Muscle layer of duodenum (tissue), 2 donors: Measurements from ENCODE around the gene UBR2.
A peak's percentile ranks its signal among the peaks of the same experiment; 100 is the strongest.

ENCODE experiments used
- H3K27ac ChIP-seq: one replicate; pipeline ENCODE4 v1.7.0; 2013; ENCODE audit warnings: mild to moderate bottlenecking, low read length
- H3K27me3 ChIP-seq: one replicate; pipeline ENCODE4 v1.7.0; 2013; ENCODE audit warnings: low read depth, mild to moderate bottlenecking, control low read depth, low read length
- H3K36me3 ChIP-seq, 2 donors: one replicate each; pipeline ENCODE4 v1.7.0; 2013; ENCODE audit warnings: low read length in 2 of 2, control low read depth in 1 of 2, mild to moderate bottlenecking in 1 of 2; ENCODE audit not compliant: insufficient read depth in 2 of 2, control insufficient read depth in 1 of 2
- H3K4me1 ChIP-seq, 2 donors: one replicate each; pipeline ENCODE4 v1.7.0; 2013; ENCODE audit warnings: low read length in 2 of 2, mild to moderate bottlenecking in 2 of 2, control low read depth in 1 of 2, moderate library complexity in 1 of 2; ENCODE audit not compliant: insufficient read depth in 2 of 2, control insufficient read depth in 1 of 2
- H3K4me3 ChIP-seq, 2 donors: one replicate each; pipeline ENCODE4 v1.7.0; 2013; ENCODE audit warnings: low read length in 2 of 2, low read depth in 1 of 2, mild to moderate bottlenecking in 1 of 2
- H3K9me3 ChIP-seq, 2 donors: one replicate each; pipeline ENCODE4 v1.7.0; 2013; ENCODE audit warnings: low read length in 2 of 2, control low read depth in 1 of 2, mild to moderate bottlenecking in 1 of 2; ENCODE audit not compliant: control insufficient read depth in 1 of 2
- donor health status: healthy.

Gene UBR2

GRCh38 chr6:42563697-42564505 lies at the start of gene UBR2:
Gene UBR2 (plus strand): TSS chr6:42564029. CDS start chr6:42564320, 291 bp downstream.
- H3K27me3 ChIP-seq, result no peaks in the 10 kb centered on the region
- H3K4me3 ChIP-seq, result peak within 1 kb of the TSS; percentile 98 to 99
- H3K27ac ChIP-seq, result peak within 1 kb of the TSS; percentile 99
- H3K4me1 ChIP-seq, result peaks cover 5 to 19% of the 10 kb centered on the region in 2 donors
- H3K36me3 ChIP-seq, result no peaks in the 10 kb centered on the region
- H3K9me3 ChIP-seq, result no peaks in the 10 kb centered on the region

GRCh38 chr6:42514745-42515144 lies 49.1 kb upstream of the UBR2 start:
- peaks cover 0 to under 1% of the 10 kb centered on the region in 2 donors for H3K9me3 ChIP-seq
- no peak overlapping the region for H3K4me3 ChIP-seq
- no peaks in the 10 kb centered on the region for H3K36me3 ChIP-seq
- H3K27ac ChIP-seq, result no peak overlapping the region
- H3K4me1 ChIP-seq, result no peaks in the 10 kb centered on the region
- no peaks in the 10 kb centered on the region for H3K27me3 ChIP-seq

DNA sequence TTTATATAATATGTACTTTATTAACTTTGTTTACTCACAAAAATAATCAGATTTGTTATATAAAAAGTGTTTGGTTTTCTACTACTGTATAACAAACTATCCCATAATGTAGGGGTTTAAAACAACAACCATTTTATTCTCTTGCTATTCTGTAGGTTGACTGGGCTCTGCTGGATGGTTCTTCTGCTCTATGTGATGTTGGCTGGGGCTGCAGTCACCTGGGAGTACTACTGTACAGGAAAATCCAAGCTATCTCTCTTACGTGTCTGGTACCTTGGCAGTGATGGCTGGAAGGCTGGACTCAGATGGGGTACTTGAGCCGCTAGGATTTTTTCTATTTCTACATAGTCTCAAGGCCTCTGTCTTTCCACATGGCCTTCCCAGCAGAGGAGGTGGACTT lies 44.0 kb upstream of the UBR2 start:
- Histone ChIP-seq H3K27ac (no peak overlapping the region), H3K9me3 (peaks cover 0 to 7% of the 10 kb centered on the region in 2 donors), H3K4me3 (no peak overlapping the region), H3K27me3 (no peaks in the 10 kb centered on the region), H3K36me3 (no peaks in the 10 kb centered on the region), H3K4me1 (no peaks in the 10 kb centered on the region)

- H3K36me3 ChIP-seq, result no peaks in the 10 kb centered on the region
- no peak overlapping the region for H3K27ac ChIP-seq
- no peaks in the 10 kb centered on the region for H3K27me3 ChIP-seq
- peaks cover 0 to 7% of the 10 kb centered on the region in 2 donors for H3K9me3 ChIP-seq
- H3K4me3 ChIP-seq, result no peak overlapping the region
- no peaks in the 10 kb centered on the region for H3K4me1 ChIP-seq
These were observed 42.8 kb upstream of the UBR2 start for GRCh38 chr6:42520786-42521607.

DNA sequence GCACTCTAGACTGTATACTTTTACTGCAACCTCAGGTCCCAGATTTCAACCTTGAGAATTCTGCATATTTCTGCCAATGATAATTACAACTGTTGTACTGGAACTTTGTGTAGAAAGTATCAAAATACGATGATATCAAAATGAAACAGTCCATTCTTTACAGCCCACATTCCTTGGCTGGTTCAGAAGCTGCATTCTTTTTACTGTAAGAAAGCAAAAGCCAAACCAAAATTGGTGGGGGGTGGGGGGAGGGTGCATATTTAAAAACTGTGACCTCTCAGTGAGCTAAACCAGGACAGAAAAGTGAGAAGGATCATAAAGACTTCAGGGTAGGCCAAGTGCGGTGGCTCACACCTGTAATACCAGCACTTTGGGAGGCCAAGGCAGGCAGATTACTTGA lies 41.8 kb upstream of the UBR2 start:
- peaks cover 0 to 7% of the 10 kb centered on the region in 2 donors for H3K9me3 ChIP-seq
- H3K27me3 ChIP-seq, result no peaks in the 10 kb centered on the region
- H3K27ac ChIP-seq, result no peak overlapping the region
- H3K4me3 ChIP-seq, result no peak overlapping the region
- H3K36me3 ChIP-seq, result no peaks in the 10 kb centered on the region
- no peaks in the 10 kb centered on the region for H3K4me1 ChIP-seq

DNA sequence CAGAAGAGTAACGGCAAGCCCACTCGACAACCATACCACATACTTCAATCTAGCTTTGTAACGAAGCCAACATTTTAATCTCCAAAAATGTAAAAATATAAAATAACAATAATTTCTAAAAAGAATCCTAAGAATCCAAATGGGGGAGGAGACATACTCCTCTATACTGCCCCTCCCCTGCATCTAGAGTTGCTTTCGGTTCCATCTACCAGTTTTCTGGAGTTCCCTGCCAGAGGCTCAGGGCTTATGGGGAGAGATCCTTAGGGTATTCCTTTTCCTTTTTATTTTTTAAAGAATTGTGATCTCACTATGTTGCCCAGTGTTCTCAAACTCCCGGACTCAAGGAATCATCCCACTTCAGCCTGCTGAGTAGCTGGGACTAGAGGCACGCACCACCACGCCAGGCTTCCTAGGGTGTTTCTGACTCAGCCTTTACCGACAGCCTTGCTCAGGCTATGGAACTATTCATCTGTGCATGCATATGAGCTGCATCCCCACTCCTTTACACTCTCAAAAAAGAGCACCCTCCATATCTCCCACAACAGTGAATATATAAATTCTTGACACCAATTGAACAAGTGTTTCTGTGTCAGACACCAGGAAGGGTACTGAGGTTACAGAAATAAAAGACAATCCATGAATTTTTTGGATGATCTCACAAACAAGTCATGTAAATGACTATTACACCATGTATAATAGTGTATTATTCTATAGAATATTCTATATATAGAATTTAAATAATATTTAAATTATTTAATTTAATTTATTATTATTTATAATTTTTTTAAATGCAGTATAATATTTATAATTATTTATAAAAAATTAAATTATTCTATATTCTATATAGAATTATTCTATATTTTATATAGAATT lies 40.7 kb upstream of the UBR2 start:
- H3K4me3 ChIP-seq, result no peak overlapping the region
- H3K36me3 ChIP-seq, result no peaks in the 10 kb centered on the region
- no peak overlapping the region for H3K27ac ChIP-seq
- no peaks in the 10 kb centered on the region for H3K27me3 ChIP-seq
- no peaks in the 10 kb centered on the region for H3K4me1 ChIP-seq
- peaks cover 0 to 7% of the 10 kb centered on the region in 2 donors for H3K9me3 ChIP-seq

GRCh38 chr6:42525206-42525605 lies 38.6 kb upstream of the UBR2 start:
- peaks cover 0 to 2% of the 10 kb centered on the region in 2 donors for H3K9me3 ChIP-seq
- no peak overlapping the region for H3K4me3 ChIP-seq
- H3K27ac ChIP-seq, result no peak overlapping the region
- H3K27me3 ChIP-seq, result no peaks in the 10 kb centered on the region
- no peaks in the 10 kb centered on the region for H3K36me3 ChIP-seq
- no peaks in the 10 kb centered on the region for H3K4me1 ChIP-seq

- Histone ChIP-seq H3K9me3 (no peaks in the 10 kb centered on the region), H3K27ac (no peak overlapping the region), H3K27me3 (no peaks in the 10 kb centered on the region), H3K36me3 (no peaks in the 10 kb centered on the region), H3K4me3 (no peak overlapping the region), H3K4me1 (no peaks in the 10 kb centered on the region)
These were observed 37.2 kb upstream of the UBR2 start for GRCh38 chr6:42526616-42527015.

GRCh38 chr6:42527204-42527603 lies 36.6 kb upstream of the UBR2 start:
- Histone ChIP-seq H3K27me3 (no peaks in the 10 kb centered on the region), H3K27ac (no peak overlapping the region), H3K9me3 (no peaks in the 10 kb centered on the region), H3K36me3 (no peaks in the 10 kb centered on the region), H3K4me1 (no peaks in the 10 kb centered on the region), H3K4me3 (no peak overlapping the region)

DNA sequence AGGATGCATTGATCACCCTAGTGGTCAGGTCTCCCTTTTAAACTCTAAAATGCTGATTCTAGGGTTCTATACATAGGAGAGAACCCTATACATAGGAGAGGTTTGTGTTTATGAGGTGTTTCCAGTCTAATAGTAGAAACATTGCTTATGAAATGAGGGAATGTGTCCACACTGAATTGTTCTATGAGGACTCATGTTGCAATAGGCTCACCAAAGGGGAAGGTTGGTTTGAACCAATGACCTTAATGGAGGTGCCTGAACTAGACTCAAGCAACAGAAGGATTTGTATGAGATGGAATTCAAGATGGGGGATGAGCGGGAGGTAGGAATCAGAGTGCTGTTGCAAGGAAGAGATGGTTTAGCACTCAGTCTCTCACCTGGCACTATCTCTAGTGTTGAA lies 33.5 kb upstream of the UBR2 start:
- no peaks in the 10 kb centered on the region for H3K36me3 ChIP-seq
- no peaks in the 10 kb centered on the region for H3K27me3 ChIP-seq
- H3K27ac ChIP-seq, result no peak overlapping the region
- H3K9me3 ChIP-seq, result no peaks in the 10 kb centered on the region
- no peak overlapping the region for H3K4me3 ChIP-seq
- H3K4me1 ChIP-seq, result no peaks in the 10 kb centered on the region

GRCh38 chr6:42530751-42531150 lies 33.1 kb upstream of the UBR2 start:
- Histone ChIP-seq H3K27ac (no peak overlapping the region), H3K27me3 (no peaks in the 10 kb centered on the region), H3K36me3 (no peaks in the 10 kb centered on the region), H3K4me1 (no peaks in the 10 kb centered on the region), H3K9me3 (no peaks in the 10 kb centered on the region), H3K4me3 (no peak overlapping the region)
